Endothelial cell of umbilical vein (primary cell): ENCODE measurements around the gene SELENOH. TPM values are rescaled to one million over a fixed set of nuclear protein-coding genes. Genes with fewer than 3 reads are reported as not detected.

Experiments
- BruUV-seq: library from RNA; stranded (reverse); fragments of 400-500 nt; replicated peaks from 2 replicates; lab custom pipeline; 2021; lab: Mats Ljungman, UMichigan
- CTCF ChIA-PET: fragments of 300-600, 350-600 bp; sonication (Branson Sonifier 250); formaldehyde crosslinking; loops from one replicate; lab custom pipeline; 2021; ENCODE audit warnings: antibody characterized with exemption, inconsistent platforms; lab: Charles Lee
- POLR2A ChIA-PET: fragments of 300-600, 350-600 bp; sonication (Branson Sonifier 250); formaldehyde crosslinking; loops from one replicate; lab custom pipeline; 2021; ENCODE audit warnings: antibody characterized with exemption, inconsistent platforms; lab: Charles Lee
- DNase-seq: peaks from one replicate; pipeline ENCODE4 v3.0.0-alpha.2; 2011; ENCODE audit warnings: low read depth, low spot score
- FAIRE-seq: peaks from 2 replicates; lab custom pipeline; 2011; peaks lifted over from hg19 to GRCh38; lab: Jason Lieb, UNC
- H2AFZ ChIP-seq: 2 replicates; pipeline ENCODE4 v1.6.0; 2012; ENCODE audit warnings: low read depth, low read length, control low read depth, inconsistent platforms
- H3K27ac ChIP-seq: 2 replicates; pipeline ENCODE4 v1.5.1; 2011; ENCODE audit warnings: low read depth, mild to moderate bottlenecking, control low read depth, low read length, moderate library complexity; ENCODE audit not compliant: insufficient read depth
- H3K27me3 ChIP-seq, 2 experiments: 2 replicates each; pipeline versions ENCODE4 v1.6.0 to v1.6.1; 2011; ENCODE audit warnings: low read length in 2 of 2, mixed read lengths in 1 of 2; ENCODE audit not compliant: control insufficient read depth in 2 of 2, insufficient read depth in 2 of 2
- H3K36me3 ChIP-seq, 2 experiments: 2 replicates in 1 of 2; 3 replicates in 1 of 2; pipeline ENCODE4 v1.5.1; 2011; ENCODE audit warnings: low read length in 2 of 2, mild to moderate bottlenecking in 1 of 2, moderate library complexity in 1 of 2; ENCODE audit not compliant: control insufficient read depth in 2 of 2, insufficient read depth in 2 of 2; ENCODE audit errors: extremely low read depth in 1 of 2
- H3K4me1 ChIP-seq: 3 replicates; pipeline ENCODE4 v1.5.1; 2011; ENCODE audit warnings: mild to moderate bottlenecking, low read length; ENCODE audit not compliant: control insufficient read depth, insufficient read depth; ENCODE audit errors: extremely low read depth
- H3K4me2 ChIP-seq: 2 replicates; pipeline ENCODE4 v1.6.1; 2011; ENCODE audit warnings: low read length, control low read depth, mixed read lengths; ENCODE audit not compliant: insufficient read depth
- H3K4me3 ChIP-seq, 3 experiments: fragments of 200-600 bp in 1 of 3; sonication (generic), shearing (Covaris generic) in 1 of 3; replicated peaks in 1 of 3; 2 replicates each; pipeline ENCODE4 v1.5.1; 2011 to 2016; ENCODE audit warnings: control low read depth in 3 of 3, low read length in 3 of 3, mild to moderate bottlenecking in 2 of 3, inconsistent platforms in 1 of 3, low read depth in 1 of 3, moderate library complexity in 1 of 3; ENCODE audit not compliant: insufficient read depth in 1 of 3
- H3K79me2 ChIP-seq: 2 replicates; pipeline ENCODE4 v1.6.0; 2012; ENCODE audit warnings: low read length, inconsistent platforms; ENCODE audit not compliant: control insufficient read depth, insufficient read depth
- H3K9ac ChIP-seq: replicated peaks from 2 replicates; pipeline ENCODE3; 2011; ENCODE audit warnings: low read length, control low read depth; ENCODE audit not compliant: insufficient read depth; ENCODE audit errors: extremely low read depth
- H3K9me1 ChIP-seq: replicated peaks from 3 replicates; pipeline ENCODE4 v1.6.0; 2011; ENCODE audit warnings: mild to moderate bottlenecking, low read length; ENCODE audit not compliant: control insufficient read depth, insufficient read depth; ENCODE audit errors: extremely low read depth
- H3K9me3 ChIP-seq: replicated peaks from 2 replicates; pipeline ENCODE4 v1.5.1; 2012; ENCODE audit warnings: low read length, inconsistent platforms; ENCODE audit not compliant: control insufficient read depth, insufficient read depth
- H4K20me1 ChIP-seq: replicated peaks from 2 replicates; pipeline ENCODE3; 2011; ENCODE audit warnings: mild to moderate bottlenecking, low read length; ENCODE audit not compliant: control insufficient read depth, insufficient read depth; ENCODE audit errors: extremely low read depth
- CTCF ChIP-seq, 2 donors: IDR thresholded peaks; 1 replicate in 1 of 2; 2 replicates in 1 of 2; pipeline ENCODE4 v1.5.1; 2011; ENCODE audit warnings: low read length in 2 of 2, mild to moderate bottlenecking in 2 of 2, moderate library complexity in 2 of 2, control low read depth in 1 of 2, inconsistent platforms in 1 of 2, low read depth in 1 of 2; ENCODE audit not compliant: insufficient read depth in 1 of 2; ENCODE audit errors: extremely low read depth in 1 of 2
- EZH2 ChIP-seq: IDR thresholded peaks from 2 replicates; pipeline ENCODE4 v1.6.1; 2012; ENCODE audit warnings: borderline replicate concordance, low read depth, mild to moderate bottlenecking, moderate library complexity, low read length, inconsistent platforms; ENCODE audit not compliant: severe bottlenecking
- FOS ChIP-seq: IDR thresholded peaks from 2 replicates; pipeline ENCODE4 v1.6.1; 2011; ENCODE audit warnings: mild to moderate bottlenecking, low read length, moderate library complexity, borderline replicate concordance; ENCODE audit not compliant: insufficient read depth
- GATA2 ChIP-seq: IDR thresholded peaks from 2 replicates; pipeline ENCODE4 v1.7.0; 2011; ENCODE audit warnings: low read depth, mild to moderate bottlenecking, moderate library complexity, mixed read lengths, low read length; ENCODE audit not compliant: insufficient read length, insufficient read depth
- JUN ChIP-seq: IDR thresholded peaks from 2 replicates; pipeline ENCODE4 v1.6.1; 2011; ENCODE audit warnings: borderline replicate concordance, low read depth; ENCODE audit not compliant: insufficient read length, insufficient read depth
- MAX ChIP-seq: IDR thresholded peaks from 2 replicates; pipeline ENCODE4 v1.6.1; 2011; ENCODE audit not compliant: insufficient read depth, insufficient read length
- MYC ChIP-seq: IDR thresholded peaks from one replicate; pipeline ENCODE4 v1.6.1; 2011; ENCODE audit warnings: mild to moderate bottlenecking, low read depth, low read length
- POLR2A ChIP-seq: IDR thresholded peaks from 2 replicates; pipeline ENCODE4 v1.6.1; 2012; ENCODE audit warnings: low read depth, mild to moderate bottlenecking, control low read depth, low read length
- POLR2AphosphoS5 ChIP-seq: IDR thresholded peaks from 2 replicates; pipeline ENCODE4 v1.6.1; 2012; ENCODE audit warnings: low read depth, mild to moderate bottlenecking, control low read depth, low read length, moderate library complexity; ENCODE audit not compliant: insufficient read depth
- dilution Hi-C: fragments of 300-500 bp; cut with MboI; formaldehyde crosslinking; loops from one replicate; pipeline ENCODE4 v1.15.0; 2019; ENCODE audit warnings: low sequenced_read_pairs; ENCODE audit not compliant: extremely low pct_ligation_motif_present
- intact Hi-C: fragments of 100-400 bp; cut with micrococcal nuclease; formaldehyde crosslinking; loops from one replicate; pipeline ENCODE4 v1.10.0; 2022
- polyA plus RNA-seq, 4 experiments: library from polyadenylated mRNA; depleted of rRNA in 3 of 4; stranded (reverse) in 3 of 4; unstranded in 1 of 4; fragments of >200 nt; gene quantifications; 2 replicates each; pipeline versions ENCODE4 v1.2.1 to v1.2.3, GENCODE V29; 2011 to 2012; ENCODE audit warnings: missing spikeins in 1 of 4
- total RNA-seq: library from RNA; stranded (reverse); gene quantifications from 2 replicates; pipeline ENCODE4 v1.2.3, GENCODE V29; 2021

SELENOH gene
- total and polyA plus RNA-seq, 2 donors (not counting 3 experiments of a cell fraction or from before 2014, with no cell fraction given), result 161 to 247 TPM

GRCh38 chr11:57752954-57753353 is 11.7 kb downstream of the SELENOH start:
- Histone ChIP-seq H3K36me3 (no peaks in the 10 kb centered on the region), H3K27ac (no peak overlapping the region), H4K20me1 (no peaks in the 10 kb centered on the region), H2AFZ (no peak overlapping the region), H3K9me1 (no peaks in the 10 kb centered on the region), H3K4me3 (no peak overlapping the region), H3K4me1 (no peaks in the 10 kb centered on the region), H3K27me3 (no peaks in the 10 kb centered on the region), H3K79me2 (no peaks in the 10 kb centered on the region), H3K9me3 (no peaks in the 10 kb centered on the region), H3K4me2 (no peak overlapping the region), H3K9ac (no peak overlapping the region)
- no peak for FAIRE-seq
- TF ChIP-seq MAX, result no peak
- no TSS peak for BruUV-seq
- CTCF ChIA-PET, result interaction anchor here (1.7 to 7.7 kb wide), 5 partner anchors 26 to 771 kb away, joined by 6 to 325 read pairs (median 11); no protein-coding TSS in a partner anchor
- POLR2A ChIA-PET, result interaction anchor here (2.2 kb wide), 1 partner anchor 47 kb away, joined by 11 read pairs; no protein-coding TSS in a partner anchor
- dilution Hi-C loops, result no loop called here
- DNase-seq, result no peak
- intact Hi-C loops, result no loop called here

- ChIA-PET POLR2A (no interaction called here), CTCF (interaction anchor here (1.3 to 13.5 kb wide), 4 partner anchors 14 to 756 kb away, joined by 3 to 375 read pairs (median 59); no protein-coding TSS in a partner anchor)
- intact Hi-C loops, result no loop called here
- Histone ChIP-seq H3K4me1 (peaks cover 2% of the 10 kb centered on the region), H3K36me3 (no peaks in the 10 kb centered on the region), H3K27ac (no peak overlapping the region), H3K4me3 (no peak overlapping the region), H3K9me3 (no peaks in the 10 kb centered on the region), H3K27me3 (no peaks in the 10 kb centered on the region), H3K9me1 (no peaks in the 10 kb centered on the region), H2AFZ (no peak overlapping the region), H4K20me1 (no peaks in the 10 kb centered on the region), H3K79me2 (peaks cover 15% of the 10 kb centered on the region), H3K9ac (no peak overlapping the region), H3K4me2 (no peak overlapping the region)
- FAIRE-seq (no peak), DNase-seq (no peak)
- no TSS peak for BruUV-seq
- dilution Hi-C loops, result no loop called here
- TF ChIP-seq EZH2 (no peak), POLR2AphosphoS5 (no peak), MYC (no peak), GATA2 (no peak), CTCF (IDR thresholded peaks at IDR 0.05; ENCODE audit: extremely low read depth in 1 of 2, insufficient read depth in 1 of 2, low read depth in 1 of 2, low read length in 2 of 2) (no peak), FOS (no peak), MAX (no peak), POLR2A (no peak), JUN (no peak)
These were observed 16.9 kb downstream of the SELENOH start for GRCh38 chr11:57758174-57758573.
